DND-41 (cell line): ENCODE results near the gene PALM.

Experiments used
- ATAC-seq: fragments of 200-7000 bp; cut with Tn5 transposase; 3 replicates; pipeline ENCODE4 v1.9.1; 2021; ENCODE audit warnings: low read depth; ENCODE audit not compliant: insufficient read depth
- DNase-seq: peaks from one replicate; pipeline ENCODE4 v3.0.0-alpha.2; 2020
- H2AFZ ChIP-seq: 2 replicates; pipeline ENCODE4 v1.6.0; 2012; ENCODE audit warnings: low read depth, low read length
- H3K27ac ChIP-seq: 2 replicates; pipeline ENCODE4 v1.5.1; 2012; ENCODE audit warnings: low read length, inconsistent platforms
- H3K27me3 ChIP-seq: fragments of 200-600 bp; sonication (generic); 2 replicates; pipeline ENCODE4 v1.6.0; 2012; ENCODE audit warnings: low read length, mild to moderate bottlenecking, inconsistent platforms; ENCODE audit not compliant: insufficient read depth, poor library complexity
- H3K36me3 ChIP-seq: 2 replicates; pipeline ENCODE4 v1.5.1; 2012; ENCODE audit warnings: low read length, inconsistent platforms; ENCODE audit not compliant: insufficient read depth
- H3K4me1 ChIP-seq: 2 replicates; pipeline ENCODE4 v1.5.1; 2012; ENCODE audit warnings: mild to moderate bottlenecking, low read length; ENCODE audit not compliant: insufficient read depth
- H3K4me2 ChIP-seq: 2 replicates; pipeline ENCODE4 v1.6.0; 2012; ENCODE audit warnings: mild to moderate bottlenecking, moderate library complexity, low read length, inconsistent platforms; ENCODE audit not compliant: insufficient read depth
- H3K4me3 ChIP-seq, 2 experiments: fragments of 200-600 bp in 1 of 2; shearing (Covaris generic) in 1 of 2; 2 replicates each; pipeline ENCODE4 v1.5.1; 2012 to 2016; ENCODE audit warnings: inconsistent platforms in 2 of 2, low read length in 2 of 2, mild to moderate bottlenecking in 2 of 2, low read depth in 1 of 2, moderate library complexity in 1 of 2
- H3K79me2 ChIP-seq: 2 replicates; pipeline ENCODE4 v1.6.0; 2012; ENCODE audit warnings: low read length, inconsistent platforms; ENCODE audit not compliant: insufficient read depth
- H3K9ac ChIP-seq: 2 replicates; pipeline ENCODE4 v1.6.0; 2012; ENCODE audit warnings: low read depth, mild to moderate bottlenecking, inconsistent platforms, low read length, moderate library complexity
- H3K9me3 ChIP-seq: 2 replicates; pipeline ENCODE4 v1.5.1; 2012; ENCODE audit warnings: low read length, moderate library complexity, mild to moderate bottlenecking, inconsistent platforms; ENCODE audit not compliant: insufficient read depth, severe bottlenecking
- H4K20me1 ChIP-seq: 2 replicates; pipeline ENCODE4 v1.6.0; 2012; ENCODE audit warnings: low read length; ENCODE audit not compliant: insufficient read depth
- EZH2 ChIP-seq: IDR thresholded peaks from 3 replicates; pipeline ENCODE4 v1.6.1; 2012; ENCODE audit warnings: borderline replicate concordance, low read depth, mild to moderate bottlenecking, moderate library complexity, low read length, inconsistent platforms; ENCODE audit not compliant: severe bottlenecking
- TF ChIP-seq, protein P1 (sequence below): IDR thresholded peaks from 2 replicates; pipeline ENCODE4 v1.5.1; 2012; ENCODE audit warnings: borderline replicate concordance, low read length, moderate library complexity, mild to moderate bottlenecking; ENCODE audit not compliant: poor library complexity, severe bottlenecking; ENCODE audit errors: extremely low read depth

PALM gene

GRCh38 chr19:709196-709964, 645 bp downstream of the PALM start:
- Histone ChIP-seq H3K4me3 (no peak overlapping the region), H3K27me3 (no peaks in the 10 kb centered on the region), H3K4me2 (no peak overlapping the region), H3K9ac (no peak overlapping the region), H3K27ac (no peak overlapping the region), H3K36me3 (no peaks in the 10 kb centered on the region), H3K79me2 (no peaks in the 10 kb centered on the region), H4K20me1 (no peaks in the 10 kb centered on the region), H3K9me3 (no peaks in the 10 kb centered on the region), H3K4me1 (no peaks in the 10 kb centered on the region), H2AFZ (no peak overlapping the region)
- no peak for TF ChIP-seq EZH2
- TF ChIP-seq, protein P1, sequence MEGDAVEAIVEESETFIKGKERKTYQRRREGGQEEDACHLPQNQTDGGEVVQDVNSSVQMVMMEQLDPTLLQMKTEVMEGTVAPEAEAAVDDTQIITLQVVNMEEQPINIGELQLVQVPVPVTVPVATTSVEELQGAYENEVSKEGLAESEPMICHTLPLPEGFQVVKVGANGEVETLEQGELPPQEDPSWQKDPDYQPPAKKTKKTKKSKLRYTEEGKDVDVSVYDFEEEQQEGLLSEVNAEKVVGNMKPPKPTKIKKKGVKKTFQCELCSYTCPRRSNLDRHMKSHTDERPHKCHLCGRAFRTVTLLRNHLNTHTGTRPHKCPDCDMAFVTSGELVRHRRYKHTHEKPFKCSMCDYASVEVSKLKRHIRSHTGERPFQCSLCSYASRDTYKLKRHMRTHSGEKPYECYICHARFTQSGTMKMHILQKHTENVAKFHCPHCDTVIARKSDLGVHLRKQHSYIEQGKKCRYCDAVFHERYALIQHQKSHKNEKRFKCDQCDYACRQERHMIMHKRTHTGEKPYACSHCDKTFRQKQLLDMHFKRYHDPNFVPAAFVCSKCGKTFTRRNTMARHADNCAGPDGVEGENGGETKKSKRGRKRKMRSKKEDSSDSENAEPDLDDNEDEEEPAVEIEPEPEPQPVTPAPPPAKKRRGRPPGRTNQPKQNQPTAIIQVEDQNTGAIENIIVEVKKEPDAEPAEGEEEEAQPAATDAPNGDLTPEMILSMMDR: no peak
- ATAC-seq (no peak), DNase-seq (no peak)

- DNase-seq: no peak
- Histone ChIP-seq H3K9ac (no peak overlapping the region), H4K20me1 (no peaks in the 10 kb centered on the region), H3K4me1 (no peaks in the 10 kb centered on the region), H3K36me3 (no peaks in the 10 kb centered on the region), H3K27ac (no peak overlapping the region), H3K4me3 (no peak overlapping the region), H3K79me2 (no peaks in the 10 kb centered on the region), H3K4me2 (no peak overlapping the region), H3K9me3 (no peaks in the 10 kb centered on the region), H3K27me3 (no peaks in the 10 kb centered on the region), H2AFZ (no peak overlapping the region)
- ATAC-seq: no peak
- TF ChIP-seq, protein P1: no peak
- no peak for TF ChIP-seq EZH2
These were observed 1.3 kb downstream of the PALM start for GRCh38 chr19:709965-710571.

DNA sequence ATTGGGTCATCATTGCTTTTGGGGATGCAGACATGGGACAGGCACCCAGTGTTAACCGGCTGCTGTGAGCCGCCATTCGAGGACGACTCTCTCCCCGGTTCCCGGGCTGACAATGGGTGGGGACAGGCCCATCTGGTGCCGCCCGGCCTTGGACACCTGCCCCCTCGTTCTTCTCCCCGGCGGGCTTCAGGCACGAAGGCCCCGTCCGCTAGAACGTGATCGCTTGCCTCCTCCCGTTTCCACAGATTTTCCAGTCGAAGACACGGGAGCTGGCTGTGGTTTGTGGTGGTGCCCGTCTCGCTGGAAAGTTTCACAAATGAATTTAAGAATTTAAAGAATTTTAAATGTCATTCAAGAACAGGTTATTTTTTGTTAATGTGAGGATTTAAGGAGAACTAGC, 2.0 kb downstream of the PALM start:
- no peaks in the 10 kb centered on the region for H4K20me1 ChIP-seq
- TF ChIP-seq, protein P1: no peak
- TF ChIP-seq EZH2: no peak
- H3K9me3 ChIP-seq: peaks cover 5% of the 10 kb centered on the region
- no peak for ATAC-seq
- no peaks in the 10 kb centered on the region for H3K4me1 ChIP-seq
- DNase-seq: no peak
- no peak overlapping the region for H3K4me2 ChIP-seq
- H3K27ac ChIP-seq: no peak overlapping the region
- H2AFZ ChIP-seq: no peak overlapping the region
- no peak overlapping the region for H3K4me3 ChIP-seq
- H3K36me3 ChIP-seq: no peaks in the 10 kb centered on the region
- H3K79me2 ChIP-seq: no peaks in the 10 kb centered on the region
- H3K9ac ChIP-seq: no peak overlapping the region
- no peaks in the 10 kb centered on the region for H3K27me3 ChIP-seq
